SK-N-SH (cell line): Measurements from ENCODE around the gene SPEG. TPM values are rescaled to one million over a fixed set of nuclear protein-coding genes. Genes with fewer than 3 reads are reported as not detected.
A peak's percentile ranks its signal among the peaks of the same experiment; 100 is the strongest.

ENCODE experiments used
- ELF1 ChIP-seq: IDR thresholded peaks from 2 replicates; pipeline ENCODE4 v1.4.0; 2012
- EP300 ChIP-seq, 2 experiments: IDR thresholded peaks; 2 replicates each; pipeline versions ENCODE4 v1.4.0 to v1.6.1; 2012; ENCODE audit warnings: borderline replicate concordance in 1 of 2, low read depth in 1 of 2, low read length in 1 of 2
- FOXM1 ChIP-seq: IDR thresholded peaks from 2 replicates; pipeline ENCODE4 v1.4.0; 2012; ENCODE audit warnings: low read depth, mild to moderate bottlenecking
- GATA2 ChIP-seq: sonication (generic); formaldehyde crosslinking; IDR thresholded peaks from 2 replicates; pipeline ENCODE4 v1.5.0; 2020; ENCODE audit warnings: mild to moderate bottlenecking, missing genetic modification reagents
- IRF3 ChIP-seq: fragments of 150-350 bp; IDR thresholded peaks from 2 replicates; pipeline ENCODE4 v1.6.1; 2016; ENCODE audit warnings: mild to moderate bottlenecking, low read depth, low read length
- JUND ChIP-seq: IDR thresholded peaks from 2 replicates; pipeline ENCODE4 v1.4.0; 2012
- MAX ChIP-seq: IDR thresholded peaks from 2 replicates; pipeline ENCODE4 v1.4.0; 2012; ENCODE audit warnings: low read depth
- NFIC ChIP-seq: IDR thresholded peaks from 2 replicates; pipeline ENCODE4 v1.4.0; 2012; ENCODE audit warnings: borderline replicate concordance
- NRF1 ChIP-seq: IDR thresholded peaks from 2 replicates; pipeline ENCODE4 v1.6.1; 2012; ENCODE audit warnings: low read depth, mild to moderate bottlenecking, low read length
- POLR2AphosphoS5 ChIP-seq: IDR thresholded peaks from 2 replicates; pipeline ENCODE4 v1.6.1; 2012; ENCODE audit warnings: low read depth, low read length
- RCOR1 ChIP-seq: fragments of 150-350 bp; IDR thresholded peaks from 2 replicates; pipeline ENCODE4 v1.6.1; 2017; ENCODE audit warnings: antibody characterized with exemption, low read length
- REST ChIP-seq: IDR thresholded peaks from 2 replicates; pipeline ENCODE4 v1.6.1; 2012; ENCODE audit warnings: mild to moderate bottlenecking, low read depth, low read length, moderate library complexity
- RFX5 ChIP-seq: IDR thresholded peaks from 2 replicates; pipeline ENCODE4 v1.6.1; 2012; ENCODE audit warnings: mild to moderate bottlenecking, improper control_type of control experiment, low read length
- TAF1 ChIP-seq: IDR thresholded peaks from 2 replicates; pipeline ENCODE4 v1.6.1; 2012; ENCODE audit warnings: low read depth, mild to moderate bottlenecking, low read length, moderate library complexity, borderline replicate concordance
- TCF12 ChIP-seq: IDR thresholded peaks from 2 replicates; pipeline ENCODE4 v1.4.0; 2012
- USF1 ChIP-seq: IDR thresholded peaks from 2 replicates; pipeline ENCODE4 v1.4.0; 2012; ENCODE audit warnings: low read depth, borderline replicate concordance
- YY1 ChIP-seq: IDR thresholded peaks from 2 replicates; pipeline ENCODE4 v1.4.0; 2012; ENCODE audit warnings: low read depth, mild to moderate bottlenecking
- ZBTB33 ChIP-seq: IDR thresholded peaks from 2 replicates; pipeline ENCODE4 v1.4.0; 2012; ENCODE audit warnings: low read depth, borderline replicate concordance
- polyA plus RNA-seq, 3 experiments: library from polyadenylated mRNA; depleted of rRNA; stranded (reverse); fragments of >200 nt; gene quantifications; 2 replicates each; pipeline ENCODE4 v1.2.3, GENCODE V29; 2012
- TF ChIP-seq, protein P1 (sequence below): IDR thresholded peaks from 2 replicates; pipeline ENCODE4; 2012

The SPEG gene
- polyA plus RNA-seq, 1 of the 3 experiments (the other 2 are of a cell fraction) = 107 TPM

DNA sequence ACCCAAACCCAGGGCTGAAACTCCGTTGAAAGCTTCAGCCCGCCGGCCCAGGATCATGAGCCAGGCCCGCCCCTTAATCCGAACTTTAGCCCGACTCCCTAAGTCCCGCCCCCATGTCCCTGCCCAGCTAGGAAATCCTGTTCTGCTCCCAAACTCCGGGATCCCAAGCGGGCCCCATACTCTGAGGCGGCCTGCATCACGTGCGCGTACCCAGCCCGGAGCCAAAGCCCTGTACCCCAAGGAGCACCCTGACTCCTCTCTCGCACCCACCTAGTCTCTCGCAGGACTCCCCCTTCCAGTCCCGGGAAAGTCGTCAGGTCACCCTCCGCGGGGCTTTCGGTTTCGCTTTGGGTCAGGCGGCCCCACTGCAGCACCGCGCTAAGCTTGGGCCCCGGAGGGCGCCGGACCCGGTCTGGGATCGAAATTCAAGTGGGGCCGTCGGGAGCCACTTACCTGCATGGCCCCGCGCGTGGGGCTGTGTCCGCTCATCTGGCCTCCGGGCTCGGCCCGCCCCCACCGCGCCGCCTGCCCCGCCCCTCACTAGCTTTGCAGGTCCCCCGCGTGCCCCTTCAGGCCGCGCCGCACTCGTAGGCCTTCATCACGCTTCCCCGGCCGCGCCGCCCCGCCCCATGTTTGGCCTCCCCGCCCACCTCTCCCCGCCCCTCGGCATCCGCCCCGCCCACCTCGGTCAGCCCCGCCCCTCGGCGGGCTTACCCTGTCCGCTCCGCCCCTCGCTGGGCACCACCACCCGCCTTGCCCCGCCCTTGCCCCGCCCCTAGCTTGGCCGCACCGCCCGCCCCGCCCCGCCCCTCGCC, 47.1 kb upstream of the SPEG start, which contains the start of gene DNPEP (continued):
- peak; percentile 46; the same call in 1 of the 2 replicates for TF ChIP-seq USF1
- TF ChIP-seq TCF12 = no peak
- no peak for TF ChIP-seq FOXM1
- no peak for TF ChIP-seq ZBTB33
- 0 out of 2 replicates have a peak, but pooled peaks have one; percentile 34 for TF ChIP-seq YY1
- TF ChIP-seq, protein P1, sequence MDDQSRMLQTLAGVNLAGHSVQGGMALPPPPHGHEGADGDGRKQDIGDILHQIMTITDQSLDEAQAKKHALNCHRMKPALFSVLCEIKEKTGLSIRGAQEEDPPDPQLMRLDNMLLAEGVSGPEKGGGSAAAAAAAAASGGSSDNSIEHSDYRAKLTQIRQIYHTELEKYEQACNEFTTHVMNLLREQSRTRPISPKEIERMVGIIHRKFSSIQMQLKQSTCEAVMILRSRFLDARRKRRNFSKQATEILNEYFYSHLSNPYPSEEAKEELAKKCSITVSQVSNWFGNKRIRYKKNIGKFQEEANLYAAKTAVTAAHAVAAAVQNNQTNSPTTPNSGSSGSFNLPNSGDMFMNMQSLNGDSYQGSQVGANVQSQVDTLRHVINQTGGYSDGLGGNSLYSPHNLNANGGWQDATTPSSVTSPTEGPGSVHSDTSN = no peak
- peak; percentile 25; the same call in 1 of the 2 replicates for TF ChIP-seq POLR2AphosphoS5
- TF ChIP-seq EP300 (IDR thresholded peaks at IDR 0.05; ENCODE audit: borderline replicate concordance in 1 of 2, low read depth in 1 of 2, low read length in 1 of 2) = no peak
- no peak for TF ChIP-seq ELF1
- TF ChIP-seq RFX5 = no peak
- TF ChIP-seq TAF1 = peak; percentile 19; the same call in 1 of the 2 replicates
- TF ChIP-seq MAX = peak; percentile 55; the same call in 1 of the 2 replicates
- 0 out of 2 replicates have a peak, but pooled peaks have one; percentile 3 for TF ChIP-seq REST
- TF ChIP-seq GATA2 (CRISPR knock-in tag) = no peak
- TF ChIP-seq IRF3 = no peak
- no peak for TF ChIP-seq NFIC
- TF ChIP-seq NRF1 = no peak
- TF ChIP-seq RCOR1 = no peak
- TF ChIP-seq JUND = no peak
- TF ChIP-seq, all 33 proteins: peak for 8
